GM23338 (cell line): ENCODE measurements around the gene SORCS3. TPM values are rescaled to one million over a fixed set of nuclear protein-coding genes. Genes with fewer than 3 reads are reported as not detected.

Experiments
- ATAC-seq: fragments of 200-7000 bp; cut with Tn5 transposase; 3 replicates; pipeline ENCODE4 v1.9.1; 2020
- DNase-seq: peaks from one replicate; pipeline ENCODE4 v3.0.0-alpha.2; 2015; ENCODE audit warnings: low spot score
- H2AFZ ChIP-seq: fragments of 200-600 bp; sonication (generic); 2 replicates; pipeline ENCODE4 v1.8.0; 2016; ENCODE audit warnings: antibody characterized with exemption, mild to moderate bottlenecking, moderate library complexity
- H3F3A ChIP-seq: fragments of 200-600 bp; sonication (generic); replicated peaks from 2 replicates; pipeline ENCODE4 v1.8.0; 2017; ENCODE audit warnings: antibody characterized with exemption, mixed run types, low read depth
- H3K27ac ChIP-seq: fragments of 200-600 bp; sonication (generic); 2 replicates; pipeline ENCODE4 v1.6.1; 2016; ENCODE audit warnings: low read depth
- H3K27me3 ChIP-seq: fragments of 200-600 bp; sonication (generic); 2 replicates; pipeline ENCODE4 v1.8.0; 2016; ENCODE audit warnings: mild to moderate bottlenecking, mixed run types, moderate library complexity; ENCODE audit not compliant: insufficient read depth
- H3K36me3 ChIP-seq: fragments of 200-600 bp; sonication (generic); 2 replicates; pipeline ENCODE4 v1.8.0; 2016; ENCODE audit warnings: mild to moderate bottlenecking; ENCODE audit not compliant: insufficient read depth
- H3K4me1 ChIP-seq: fragments of 200-600 bp; sonication (generic); 2 replicates; pipeline ENCODE4 v1.8.0; 2016; ENCODE audit warnings: mild to moderate bottlenecking, moderate library complexity; ENCODE audit not compliant: insufficient read depth
- H3K4me2 ChIP-seq: fragments of 200-600 bp; sonication (generic); 2 replicates; pipeline ENCODE4 v1.7.1; 2017; ENCODE audit warnings: mixed run types
- H3K4me3 ChIP-seq: fragments of 200-600 bp; sonication (generic); 2 replicates; pipeline ENCODE4 v1.6.1; 2016; ENCODE audit warnings: mixed run types
- H3K79me2 ChIP-seq: fragments of 200-600 bp; sonication (generic); replicated peaks from 2 replicates; pipeline ENCODE4 v1.8.0; 2017; ENCODE audit warnings: mild to moderate bottlenecking; ENCODE audit not compliant: insufficient read depth
- H3K9me2 ChIP-seq: fragments of 200-600 bp; sonication (generic); 2 replicates; pipeline ENCODE4 v1.8.0; 2017; ENCODE audit not compliant: insufficient read depth
- H4K20me1 ChIP-seq: fragments of 200-600 bp; sonication (generic); replicated peaks from 2 replicates; pipeline ENCODE4 v1.8.0; 2017; ENCODE audit warnings: mild to moderate bottlenecking; ENCODE audit not compliant: insufficient read depth
- H3K27ac Mint-ChIP-seq: 2 replicates; pipeline ENCODE4 v1.8.0; 2020; ENCODE audit warnings: inconsistent platforms, mild to moderate bottlenecking, moderate library complexity, mixed read lengths
- H3K27me3 Mint-ChIP-seq: 3 replicates; pipeline ENCODE4 v1.8.0; 2022; ENCODE audit warnings: low read depth, mild to moderate bottlenecking, moderate library complexity, mixed read lengths, inconsistent platforms; ENCODE audit not compliant: insufficient read depth, poor library complexity
- H3K36me3 Mint-ChIP-seq: 3 replicates; pipeline ENCODE4 v1.8.0; 2021; ENCODE audit warnings: low read depth, mild to moderate bottlenecking, inconsistent platforms, moderate library complexity, mixed read lengths
- H3K4me1 Mint-ChIP-seq: 3 replicates; pipeline ENCODE4 v1.8.0; 2020; ENCODE audit warnings: mild to moderate bottlenecking, inconsistent platforms, mixed read lengths
- H3K4me3 Mint-ChIP-seq: 3 replicates; pipeline ENCODE4 v1.8.0; 2021; ENCODE audit warnings: moderate library complexity, mild to moderate bottlenecking, inconsistent platforms, mixed read lengths
- H3K9me3 Mint-ChIP-seq: 3 replicates; pipeline ENCODE4 v1.8.0; 2020; ENCODE audit warnings: moderate library complexity, mild to moderate bottlenecking, inconsistent platforms, mixed read lengths
- CTCF ChIP-seq, 2 experiments: fragments of 200-600 bp in 1 of 2; sonication (generic) in 1 of 2; conservative IDR thresholded peaks; 2 replicates each; pipeline versions ENCODE4 v1.5.1 to v1.6.1; 2016 to 2017; ENCODE audit warnings: antibody characterized with exemption in 2 of 2, low read depth in 2 of 2, mild to moderate bottlenecking in 2 of 2, moderate library complexity in 1 of 2
- ETS1 ChIP-seq: IDR thresholded peaks from 2 replicates; pipeline ENCODE4 v1.6.1; 2016; ENCODE audit warnings: antibody characterized with exemption
- EZH2 ChIP-seq: fragments of 200-600 bp; sonication (generic); IDR thresholded peaks from one replicate; pipeline ENCODE4 v1.8.0; 2017; ENCODE audit warnings: antibody characterized with exemption, mild to moderate bottlenecking, low read depth; ENCODE audit not compliant: unreplicated experiment
- EZH2phosphoT487 ChIP-seq: fragments of 200-600 bp; sonication (generic); IDR thresholded peaks from one replicate; pipeline ENCODE4 v1.8.1; 2018; ENCODE audit warnings: antibody characterized with exemption; ENCODE audit not compliant: unreplicated experiment
- JUNB ChIP-seq: IDR thresholded peaks from one replicate; pipeline ENCODE4 v1.6.1; 2016; ENCODE audit warnings: antibody characterized with exemption; ENCODE audit not compliant: unreplicated experiment
- POLR2AphosphoS5 ChIP-seq: IDR thresholded peaks from 2 replicates; pipeline ENCODE4 v1.6.1; 2016; ENCODE audit warnings: antibody characterized with exemption, low read depth
- REST ChIP-seq: IDR thresholded peaks from one replicate; pipeline ENCODE4 v1.6.1; 2018; ENCODE audit warnings: antibody characterized with exemption; ENCODE audit not compliant: unreplicated experiment
- STAT1 ChIP-seq: IDR thresholded peaks from one replicate; pipeline ENCODE4 v1.6.1; 2016; ENCODE audit warnings: antibody characterized with exemption; ENCODE audit not compliant: unreplicated experiment
- ZNF331 ChIP-seq: fragments of 250-450 bp; sonication (Bioruptor Pico); IDR thresholded peaks from 2 replicates; pipeline ENCODE4 v1.5.0; 2020; ENCODE audit warnings: low read depth, mild to moderate bottlenecking, moderate library complexity
- polyA plus RNA-seq: library from polyadenylated mRNA; unstranded; fragments of >200 nt; fragmentation: Nextera tagmentation; extraction: Ambion mirVana; gene quantifications from 2 replicates; pipeline ENCODE4 v1.2.1, GENCODE V29; 2016
- total RNA-seq: library from RNA; depleted of rRNA; stranded (reverse); fragments of >200 nt; shearing (Covaris generic); gene quantifications from 2 replicates; pipeline ENCODE4 v1.2.3, GENCODE V29; 2014

SORCS3 gene
- total and polyA plus RNA-seq, 2 experiments from 2014 or later, result 0.37 to 1.4 TPM

- TF ChIP-seq EZH2 (no peak), ETS1 (no peak), CTCF (conservative IDR thresholded peaks at IDR 0.05; ENCODE audit: low read depth in 2 of 2) (no peak), ZNF331 (no peak), REST (no peak), POLR2AphosphoS5 (no peak), STAT1 (no peak)
Observed at GRCh38 chr10:104873161-104873560, 232.1 kb downstream of the SORCS3 start (continued).

- Histone ChIP-seq H3K27me3 (no peaks in the 10 kb centered on the region), H3K4me1 (peaks cover 20% of the 10 kb centered on the region), H3K4me2 (no peak overlapping the region), H4K20me1 (no peaks in the 10 kb centered on the region), H3K36me3 (no peaks in the 10 kb centered on the region), H3K9me2 (0 out of 2 replicates have a peak, but pooled peaks cover 8% of the 10 kb centered on the region), H3K27ac (no peak overlapping the region), H3K79me2 (no peaks in the 10 kb centered on the region), H3F3A (no peaks in the 10 kb centered on the region), H2AFZ (no peak overlapping the region), H3K4me3 (no peak overlapping the region)
- Mint-ChIP-seq H3K4me3 (no peak overlapping the region), H3K27me3 (peaks cover 2% of the 10 kb centered on the region), H3K9me3 (no peaks in the 10 kb centered on the region), H3K27ac (no peak overlapping the region), H3K4me1 (peaks cover 19% of the 10 kb centered on the region), H3K36me3 (no peaks in the 10 kb centered on the region)
- no peak for DNase-seq
- ATAC-seq, result no peak
- no peak for TF ChIP-seq POLR2AphosphoS5
- no peak for TF ChIP-seq ZNF331
- no peak for TF ChIP-seq JUNB
- TF ChIP-seq REST, result no peak
- TF ChIP-seq EZH2phosphoT487, result no peak
- TF ChIP-seq EZH2, result no peak
Observed at GRCh38 chr10:104875561-104875960, 234.5 kb downstream of the SORCS3 start.
